A549 treated with dexamethasone at 1 μM for 4 hours (cell line): ENCODE measurements around the gene NKX2-4. TPM values are rescaled to one million over a fixed set of nuclear protein-coding genes. Genes with fewer than 3 reads are reported as not detected.

Experiments
- total RNA-seq: library from RNA; stranded (reverse); fragments of 200-300 nt; extraction: Qiagen RNA extraction; gene quantifications from 5 replicates; pipeline ENCODE4 v1.2.3, GENCODE V29; 2022

The NKX2-4 gene
- total RNA-seq: 0.03 TPM in 1 of 5 replicates, not detected in the others

GRCh38 chr20:21397341-21398108, at the start of gene NKX2-4:
TSS of gene NKX2-4 (minus strand) at chr20:21397526. CDS start at chr20:21397399, 127 bp downstream.

Other genes starting within 250 kb of the NKX2-4 start
- gene XRN2, start 94.2 kb downstream of the NKX2-4 start, total RNA-seq: 92.8 to 107 TPM (median 102 TPM) in 5 replicates
- gene NKX2-2, start 116.5 kb upstream of the NKX2-4 start, total RNA-seq: not detected in 5 replicates